GM20431 (cell line): ENCODE results near the gene INHBA.

ENCODE experiments used
- in situ Hi-C: fragments of 300-500 bp; cut with MseI, MboI; formaldehyde crosslinking; loops from one replicate; pipeline ENCODE4 v1.15.0; 2020; ENCODE audit warnings: low sequenced_read_pairs; ENCODE audit not compliant: unreplicated experiment

The INHBA gene

GRCh38 chr7:41702635-41703371 is at the start of gene INHBA:
Gene INHBA, minus strand, starts transcription at chr7:41703090. Its CDS starts 2,716 bp downstream, at chr7:41700374.
- in situ Hi-C loops = no loop called here

- in situ Hi-C loops = no loop called here
These were observed 49.7 kb upstream of the INHBA start for GRCh38 chr7:41752615-41753014.

GRCh38 chr7:41750661-41751540 is 48.0 kb upstream of the INHBA start:
- in situ Hi-C loops = no loop called here

- in situ Hi-C loops = no loop called here
These were observed 45.1 kb upstream of the INHBA start for GRCh38 chr7:41747961-41748360.

- in situ Hi-C loops = no loop called here
These were observed 42.6 kb upstream of the INHBA start for GRCh38 chr7:41745451-41745850.

- in situ Hi-C loops = no loop called here
These were observed 41.3 kb upstream of the INHBA start for GRCh38 chr7:41744161-41744560.

GRCh38 chr7:41742401-41743020 is 39.6 kb upstream of the INHBA start:
- in situ Hi-C loops = no loop called here

- in situ Hi-C loops = no loop called here
These were observed 35.9 kb upstream of the INHBA start for GRCh38 chr7:41738806-41739205.

GRCh38 chr7:41738336-41738735 is 35.4 kb upstream of the INHBA start:
- in situ Hi-C loops = no loop called here

- in situ Hi-C loops = no loop called here
These were observed 32.3 kb upstream of the INHBA start for GRCh38 chr7:41735206-41735605.

- in situ Hi-C loops = no loop called here
These were observed 30.0 kb upstream of the INHBA start for GRCh38 chr7:41732843-41733306.

GRCh38 chr7:41732436-41732785 is 29.5 kb upstream of the INHBA start:
- in situ Hi-C loops = no loop called here

- in situ Hi-C loops = no loop called here
These were observed 28.9 kb upstream of the INHBA start for GRCh38 chr7:41731493-41732435.

GRCh38 chr7:41730668-41731067 is 27.8 kb upstream of the INHBA start:
- in situ Hi-C loops = no loop called here

GRCh38 chr7:41730161-41730560 is 27.3 kb upstream of the INHBA start:
- in situ Hi-C loops = no loop called here

- in situ Hi-C loops = no loop called here
These were observed 26.2 kb upstream of the INHBA start for GRCh38 chr7:41729059-41729458.

GRCh38 chr7:41725013-41725412 is 22.1 kb upstream of the INHBA start:
- in situ Hi-C loops = no loop called here

GRCh38 chr7:41720886-41721285 is 18.0 kb upstream of the INHBA start:
- in situ Hi-C loops = no loop called here

GRCh38 chr7:41720046-41720445 is 17.2 kb upstream of the INHBA start:
- in situ Hi-C loops = no loop called here

- in situ Hi-C loops = no loop called here
These were observed 13.8 kb upstream of the INHBA start for GRCh38 chr7:41716691-41717090.
